WTC11 (cell line): ENCODE measurements around the gene NOP14. TPM values are rescaled to one million over a fixed set of nuclear protein-coding genes. Genes with fewer than 3 reads are reported as not detected.

Experiments used
- ATAC-seq: fragments of 200-7000 bp; cut with Tn5 transposase; 2 replicates; pipeline ENCODE4 v1.10.0; 2021; ENCODE audit warnings: mild to moderate bottlenecking, moderate library complexity
- CTCF ChIA-PET: fragments of 300-600 bp; sonication (Branson Sonifier 250); formaldehyde crosslinking; loops from one replicate; lab custom pipeline; 2021; ENCODE audit warnings: antibody characterized with exemption; lab: Charles Lee
- POLR2A ChIA-PET: fragments of 350-600 bp; sonication (Branson Sonifier 250); formaldehyde crosslinking; loops from one replicate; lab custom pipeline; 2021; ENCODE audit warnings: antibody characterized with exemption; lab: Charles Lee
- DNase-seq: peaks from one replicate; pipeline ENCODE4 v3.0.0; 2021; ENCODE audit warnings: low spot score
- H3K27ac Mint-ChIP-seq: 2 replicates; pipeline ENCODE4 v1.8.0; 2021; ENCODE audit warnings: mixed read lengths
- H3K27me3 Mint-ChIP-seq: 2 replicates; pipeline ENCODE4 v1.8.0; 2021; ENCODE audit warnings: low read depth, mild to moderate bottlenecking, moderate library complexity, mixed read lengths
- H3K36me3 Mint-ChIP-seq: 2 replicates; pipeline ENCODE4 v1.8.0; 2021; ENCODE audit warnings: mixed read lengths
- H3K4me1 Mint-ChIP-seq: 2 replicates; pipeline ENCODE4 v1.8.0; 2022; ENCODE audit warnings: mixed read lengths
- H3K4me3 Mint-ChIP-seq: 2 replicates; pipeline ENCODE4 v1.8.0; 2021; ENCODE audit warnings: mild to moderate bottlenecking, moderate library complexity, mixed read lengths
- H3K9me3 Mint-ChIP-seq: 2 replicates; pipeline ENCODE4 v1.8.0; 2021; ENCODE audit warnings: mixed read lengths
- AFF4 ChIP-seq: sonication (generic); formaldehyde crosslinking; IDR thresholded peaks from 2 replicates; pipeline ENCODE4 v1.8.1; 2023; ENCODE audit warnings: mild to moderate bottlenecking, missing genetic modification reagents, borderline replicate concordance
- CREM ChIP-seq: sonication (generic); formaldehyde crosslinking; IDR thresholded peaks from 2 replicates; pipeline ENCODE4 v1.8.1; 2022; ENCODE audit warnings: mild to moderate bottlenecking, missing genetic modification reagents, moderate library complexity
- HMGA2 ChIP-seq: fragments of 250-450 bp; sonication (Bioruptor Pico); IDR thresholded peaks from 2 replicates; pipeline ENCODE4 v1.4.0; 2021; ENCODE audit warnings: mild to moderate bottlenecking, moderate library complexity
- JUN ChIP-seq: sonication (generic); formaldehyde crosslinking; IDR thresholded peaks from 2 replicates; pipeline ENCODE4 v1.8.0; 2023; ENCODE audit warnings: mild to moderate bottlenecking, missing genetic modification reagents
- NFATC4 ChIP-seq: fragments of 250-450 bp; sonication (Bioruptor Pico); IDR thresholded peaks from 2 replicates; pipeline ENCODE4 v1.9.0; 2021; ENCODE audit warnings: mild to moderate bottlenecking
- PREB ChIP-seq: sonication (generic); formaldehyde crosslinking; IDR thresholded peaks from 2 replicates; pipeline ENCODE4 v1.8.1; 2022; ENCODE audit warnings: mild to moderate bottlenecking, missing genetic modification reagents, moderate library complexity, borderline replicate concordance
- SMAD3 ChIP-seq: sonication (generic); formaldehyde crosslinking; IDR thresholded peaks from 2 replicates; pipeline ENCODE4 v1.8.0; 2022; ENCODE audit warnings: missing genetic modification reagents, mild to moderate bottlenecking, borderline replicate concordance
- SOX15 ChIP-seq: fragments of 250-450 bp; sonication (Bioruptor Pico); IDR thresholded peaks from 2 replicates; pipeline ENCODE4 v1.9.0; 2021; ENCODE audit warnings: mild to moderate bottlenecking
- SP1 ChIP-seq: sonication (generic); formaldehyde crosslinking; conservative IDR thresholded peaks from 2 replicates; pipeline ENCODE4 v1.8.1; 2022; ENCODE audit warnings: missing genetic modification reagents
- TEAD4 ChIP-seq: sonication (generic); formaldehyde crosslinking; IDR thresholded peaks from 2 replicates; pipeline ENCODE4 v1.8.0; 2022; ENCODE audit warnings: mild to moderate bottlenecking, missing genetic modification reagents
- USF1 ChIP-seq: sonication (generic); formaldehyde crosslinking; IDR thresholded peaks from 2 replicates; pipeline ENCODE4 v1.8.0; 2022; ENCODE audit warnings: mild to moderate bottlenecking, missing genetic modification reagents
- ZBTB43 ChIP-seq: sonication (generic); formaldehyde crosslinking; IDR thresholded peaks from 2 replicates; pipeline ENCODE4 v1.8.1; 2023; ENCODE audit warnings: mild to moderate bottlenecking, missing genetic modification reagents
- ZNF219 ChIP-seq: sonication (generic); formaldehyde crosslinking; IDR thresholded peaks from 2 replicates; pipeline ENCODE4 v1.8.0; 2023; ENCODE audit warnings: missing genetic modification reagents, mild to moderate bottlenecking, borderline replicate concordance
- ZNF263 ChIP-seq: sonication (generic); formaldehyde crosslinking; IDR thresholded peaks from 2 replicates; pipeline ENCODE4 v1.8.1; 2022; ENCODE audit warnings: low read depth, mild to moderate bottlenecking, moderate library complexity, missing genetic modification reagents
- ZNF416 ChIP-seq: fragments of 250-450 bp; sonication (Bioruptor Pico); IDR thresholded peaks from 2 replicates; pipeline ENCODE4 v1.9.0; 2021; ENCODE audit warnings: mild to moderate bottlenecking, inconsistent platforms
- ZNF532 ChIP-seq: fragments of 250-450 bp; sonication (Bioruptor Pico); IDR thresholded peaks from 2 replicates; pipeline ENCODE4 v1.9.0; 2021; ENCODE audit warnings: mild to moderate bottlenecking, borderline replicate concordance
- total RNA-seq: library from RNA; stranded (reverse); gene quantifications from 3 replicates; pipeline ENCODE4 v1.2.3, GENCODE V29; 2021
- TF ChIP-seq, protein P1 (sequence below): fragments of 250-450 bp; sonication (Bioruptor Pico); conservative IDR thresholded peaks from 2 replicates; pipeline ENCODE4 v1.9.0; 2021; ENCODE audit warnings: mild to moderate bottlenecking
- TF ChIP-seq, protein P2 (sequence below): fragments of 250-450 bp; sonication (Bioruptor Pico); IDR thresholded peaks from 2 replicates; pipeline ENCODE4 v1.9.0; 2021; ENCODE audit warnings: moderate library complexity, mild to moderate bottlenecking, inconsistent platforms, borderline replicate concordance

Gene NOP14
- total RNA-seq, 1 experiment from 2014 or later, result 39.1 TPM

DNA sequence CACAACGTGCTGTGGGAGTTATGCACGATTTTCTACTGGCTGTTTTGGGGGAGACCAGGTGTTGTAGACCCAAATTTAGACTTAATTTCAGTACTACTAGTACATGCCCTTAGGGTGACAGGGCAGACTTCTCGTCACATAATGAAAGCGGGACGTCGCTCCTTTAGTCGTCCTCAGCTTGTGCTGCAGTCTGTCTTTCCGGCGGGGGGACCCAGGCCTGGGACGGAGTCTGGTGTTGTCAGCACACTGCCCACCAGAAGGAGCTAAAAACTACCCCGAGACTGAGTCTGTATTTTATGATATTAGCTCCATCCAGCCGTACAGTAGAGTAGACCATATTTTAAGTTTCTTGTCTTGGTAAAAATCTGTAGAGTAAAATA lies 35.5 kb downstream of the NOP14 start (continued):
- TF ChIP-seq ZNF263 (CRISPR knock-in tag), result no peak
- TF ChIP-seq SMAD3 (CRISPR knock-in tag), result no peak
- TF ChIP-seq HMGA2 (CRISPR knock-in tag), result no peak
- no peak for TF ChIP-seq JUN (CRISPR knock-in tag)
- TF ChIP-seq CREM (CRISPR knock-in tag), result no peak
- no peak for TF ChIP-seq ZNF219 (CRISPR knock-in tag)
- TF ChIP-seq ZNF532 (CRISPR knock-in tag), result no peak
- no peak for TF ChIP-seq PREB (CRISPR knock-in tag)
- no peak for TF ChIP-seq USF1 (CRISPR knock-in tag)

- H3K4me1 Mint-ChIP-seq, result peaks cover 21% of the 10 kb centered on the region
- CTCF ChIA-PET, result no interaction called here
- no peaks in the 10 kb centered on the region for H3K27me3 Mint-ChIP-seq
- no peak for ATAC-seq
- POLR2A ChIA-PET, result interaction anchor here (0.6 to 1.6 kb wide), 2 partner anchors 10 to 109 kb away, joined by 3 read pairs; no protein-coding TSS in a partner anchor
- peaks cover 9% of the 10 kb centered on the region for H3K9me3 Mint-ChIP-seq
- no peak overlapping the region for H3K4me3 Mint-ChIP-seq
- no peak for DNase-seq
- H3K36me3 Mint-ChIP-seq, result peaks cover 53% of the 10 kb centered on the region
- peak overlapping the region; percentile 68 for H3K27ac Mint-ChIP-seq
- TF ChIP-seq ZNF416 (CRISPR knock-in tag) (no peak), ZBTB43 (CRISPR knock-in tag) (no peak), NFATC4 (CRISPR knock-in tag) (no peak), TEAD4 (CRISPR knock-in tag) (no peak), AFF4 (no peak), SP1 (CRISPR knock-in tag) (no peak), SOX15 (no peak)
- TF ChIP-seq, protein P1, sequence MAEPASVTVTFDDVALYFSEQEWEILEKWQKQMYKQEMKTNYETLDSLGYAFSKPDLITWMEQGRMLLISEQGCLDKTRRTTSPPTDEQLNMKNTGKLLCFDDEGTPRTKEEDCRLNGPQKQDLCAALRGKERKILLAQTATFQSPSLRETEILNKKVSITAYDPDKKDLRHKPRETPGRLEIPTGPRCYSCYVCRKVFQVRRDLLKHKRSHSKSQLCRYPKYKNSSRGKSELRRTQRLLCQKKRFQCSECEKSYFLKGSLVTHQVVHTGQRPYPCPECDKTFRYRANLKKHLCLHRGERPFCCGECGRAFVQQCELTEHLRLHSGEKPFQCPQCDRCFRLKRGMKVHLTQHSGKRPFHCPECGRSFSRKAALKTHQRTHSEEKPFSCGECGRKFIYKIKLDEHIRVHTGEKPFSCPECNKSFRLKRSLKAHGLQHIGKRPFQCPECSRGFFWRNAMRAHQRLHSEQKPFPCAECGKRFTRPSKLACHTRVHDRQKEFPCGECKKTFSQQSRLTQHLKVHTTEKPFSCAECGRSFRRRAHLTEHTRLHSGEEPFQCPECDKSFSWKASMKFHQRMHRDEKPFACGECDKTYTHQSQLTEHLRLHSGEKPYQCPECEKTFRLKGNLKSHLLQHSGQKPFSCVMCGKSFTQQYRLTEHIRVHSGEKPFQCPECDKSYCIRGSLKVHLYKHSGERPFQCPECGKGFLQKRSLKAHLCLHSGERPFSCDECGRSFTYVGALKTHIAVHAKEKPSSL (CRISPR knock-in tag), result no peak
- TF ChIP-seq, protein P2, sequence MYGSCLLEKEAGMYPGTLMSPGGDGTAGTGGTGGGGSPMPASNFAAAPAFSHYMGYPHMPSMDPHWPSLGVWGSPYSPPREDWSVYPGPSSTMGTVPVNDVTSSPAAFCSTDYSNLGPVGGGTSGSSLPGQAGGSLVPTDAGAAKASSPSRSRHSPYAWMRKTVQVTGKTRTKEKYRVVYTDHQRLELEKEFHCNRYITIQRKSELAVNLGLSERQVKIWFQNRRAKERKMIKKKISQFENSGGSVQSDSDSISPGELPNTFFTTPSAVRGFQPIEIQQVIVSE (CRISPR knock-in tag), result no peak
These were observed 36.0 kb downstream of the NOP14 start for GRCh38 chr4:2927016-2927695.
